Heart left ventricle (tissue), 16 donors: ENCODE results near the gene CDC42SE2. TPM values are rescaled to one million over a fixed set of nuclear protein-coding genes. Genes with fewer than 3 reads are reported as not detected.

Experiments used
- ATAC-seq, 4 donors: fragments of 200-7000 bp; cut with Tn5 transposase; one replicate each; pipeline ENCODE4 v1.9.1; 2020 to 2022; ENCODE audit warnings: moderate library complexity in 4 of 4, mild to moderate bottlenecking in 3 of 4, moderate number of reproducible peaks in 1 of 4
- DNase-seq, 5 donors: peaks; one replicate each; pipeline ENCODE4 v3.0.0-alpha.2; 2020
- H3K27ac ChIP-seq, 12 donors: fragments of 200-600 bp; sonication (generic) in 4 of 12; one replicate each; pipeline versions ENCODE4 v1.5.0 to v1.8.0; 2016 to 2022; ENCODE audit warnings: mild to moderate bottlenecking in 2 of 12
- H3K27me3 ChIP-seq, 9 donors: fragments of 200-600 bp; sonication (generic) in 2 of 9; one replicate each; pipeline versions ENCODE4 v1.5.1 to v1.8.0; 2016 to 2022; ENCODE audit warnings: mild to moderate bottlenecking in 3 of 9
- H3K36me3 ChIP-seq, 9 donors: fragments of 200-600 bp; sonication (generic) in 2 of 9; one replicate each; pipeline versions ENCODE4 v1.5.0 to v1.8.0; 2018 to 2022; ENCODE audit warnings: mild to moderate bottlenecking in 2 of 9
- H3K4me1 ChIP-seq, 12 donors: fragments of 200-600 bp; sonication (generic) in 4 of 12; one replicate each; pipeline versions ENCODE4 v1.5.0 to v1.8.0; 2016 to 2022; ENCODE audit warnings: mild to moderate bottlenecking in 3 of 12
- H3K4me3 ChIP-seq, 12 donors: fragments of 200-600 bp; sonication (generic) in 4 of 12; one replicate each; pipeline versions ENCODE4 v1.5.0 to v1.8.0; 2017 to 2022; ENCODE audit warnings: mild to moderate bottlenecking in 9 of 12, moderate library complexity in 4 of 12
- H3K9me3 ChIP-seq, 12 donors: fragments of 200-600 bp; sonication (generic) in 4 of 12; one replicate each; pipeline versions ENCODE4 v1.5.0 to v1.8.0; 2016 to 2022; ENCODE audit warnings: mild to moderate bottlenecking in 1 of 12
- CTCF ChIP-seq, 12 donors: fragments of 200-600 bp; sonication (generic) in 4 of 12; IDR thresholded peaks; one replicate each; pipeline versions ENCODE4 v1.5.0 to v1.8.0; 2018 to 2022; ENCODE audit warnings: antibody characterized with exemption in 12 of 12, mild to moderate bottlenecking in 5 of 12
- POLR2A ChIP-seq, 2 donors: fragments of 450-650 bp; IDR thresholded peaks; one replicate each; pipeline ENCODE4 v1.6.1; 2017; ENCODE audit warnings: antibody characterized with exemption in 2 of 2, mild to moderate bottlenecking in 2 of 2, moderate library complexity in 2 of 2
- WGBS, 4 donors: extraction: QIAGEN DNeasy Blood & Tissue Kit in 2 of 4; methylation state at CpG; one replicate each; pipeline versions ENCODE4 v1.1.5 to v1.1.7; 2013 to 2018; 5-methylcytosine and 5-hydroxymethylcytosine counted together
- intact Hi-C, 10 donors: fragments of 100-400 bp; cut with DNase I; formaldehyde crosslinking; loops; one replicate each; pipeline versions ENCODE4 v1.11.1 to v1.14.2; 2022
- polyA plus RNA-seq, 2 donors: library from polyadenylated mRNA; stranded (reverse); fragments of 200-250 nt; gene quantifications; one replicate each; pipeline ENCODE4 v1.2.3, GENCODE V29; 2013
- total RNA-seq, 9 donors: library from RNA; depleted of rRNA in 2 of 9; stranded (reverse); fragments of >200 nt in 2 of 9; fragmentation: NEBNext Ultra II Directional in 3 of 9; extraction: Animal tissue kit (Norgen Biotek cat#: 25700) in 3 of 9; gene quantifications; one replicate each; pipeline versions ENCODE4 v1.1.0 to v1.2.4, GENCODE V29; 2016 to 2023
- donor health status: ischemic (EF 13 %, LVEDD 7.1; RV severe dilation, severe dysfunction).
- donor health status: healthy with polysubstance abuse.
- donor health status: DM: no; HTN: yes; CAD: no.
- donor health status: DM: no; HTN: no; CAD: no.
- donor health status: ischemic (EF 25% LVEDD 6.9; RV normal size, moderate dysfunction).
- donor health status: ischemic (EF 25% LVEDD 5.7; RV mildly dilated, moderate dysfunction).
- donor health status: healthy.
- donor health status: DM: yes; HTN: yes; CAD: no.
- donor health status: ischemic (EF 35%, LVEDD 5.7; RV mildly dilated, moderate dysfunction).
- donor health status: nonischemic (EF 11% LVEDD 7.7; RV severe dilation, severe dysfunction).
- donor health status: DM: yes; HTN: yes; CAD: no.
- donor health status: PGD.
- donor health status: ischemic (EF 29% LVEDD 5.4; RV normal size, mild dysfunction).
- donor health status: nonischemic (EF 23%, LVEDD 6.1; RV moderate dilation, normal function).

CDC42SE2 gene
- total and polyA plus RNA-seq, 11 donors, result 4.8 to 29.2 (median 12.4) TPM

DNA sequence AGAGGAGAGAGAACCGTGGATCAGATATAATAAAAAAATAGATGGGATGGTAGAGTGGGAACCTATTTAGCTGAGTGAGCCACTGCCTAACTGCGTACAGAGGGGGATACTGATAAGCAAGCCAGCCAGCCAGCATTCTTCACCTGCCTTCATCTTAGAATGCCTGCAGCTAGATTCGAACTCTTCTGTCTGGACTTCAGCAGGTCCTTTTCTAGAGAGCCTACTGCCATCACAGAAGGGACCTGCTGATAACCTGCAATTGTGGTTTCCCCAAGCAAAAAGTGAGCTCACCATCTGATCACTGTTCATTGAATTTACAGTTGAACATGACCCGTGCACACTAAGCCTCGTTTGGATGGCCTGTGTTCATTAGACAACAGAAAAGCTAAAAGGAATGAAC lies 109.4 kb downstream of the CDC42SE2 start:
- Histone ChIP-seq H3K27me3 (no peaks in the 10 kb centered on the region), H3K4me3 (no peak overlapping the region), H3K36me3 (no peaks in the 10 kb centered on the region), H3K4me1 (peaks cover 0 to 52% (median 2%) of the 10 kb centered on the region in 12 donors), H3K27ac (no peak overlapping the region), H3K9me3 (no peaks in the 10 kb centered on the region)
- TF ChIP-seq POLR2A (IDR thresholded peaks at IDR 0.05) (no peak), CTCF (IDR thresholded peaks at IDR 0.05) (no peak)
- intact Hi-C loops, result no loop called here
- ATAC-seq (no peak), DNase-seq (no peak)
- WGBS, 4 donors, result 75 to 88% (median 81%) methylated on average over 5 of the region's 5 CpGs

- WGBS, 4 donors, result 75 to 79% (median 79%) methylated on average over 2 of the region's 2 CpGs
- TF ChIP-seq POLR2A (IDR thresholded peaks at IDR 0.05) (no peak), CTCF (IDR thresholded peaks at IDR 0.05) (no peak)
- Histone ChIP-seq H3K27me3 (no peaks in the 10 kb centered on the region), H3K9me3 (no peaks in the 10 kb centered on the region), H3K36me3 (no peaks in the 10 kb centered on the region), H3K27ac (peak overlapping the region in 1 of 12 donors; percentile 49), H3K4me1 (peaks cover 0 to 72% (median 14%) of the 10 kb centered on the region in 12 donors), H3K4me3 (no peak overlapping the region)
- intact Hi-C loops, result loop anchor here in 1 of 10 donors (5.0 kb wide), 1 partner anchor 113 kb away; the partner anchor contains the start of gene CDC42SE2
- ATAC-seq (no peak), DNase-seq (no peak)
These were observed 111.5 kb downstream of the CDC42SE2 start for GRCh38 chr5:131375351-131375750.

DNA sequence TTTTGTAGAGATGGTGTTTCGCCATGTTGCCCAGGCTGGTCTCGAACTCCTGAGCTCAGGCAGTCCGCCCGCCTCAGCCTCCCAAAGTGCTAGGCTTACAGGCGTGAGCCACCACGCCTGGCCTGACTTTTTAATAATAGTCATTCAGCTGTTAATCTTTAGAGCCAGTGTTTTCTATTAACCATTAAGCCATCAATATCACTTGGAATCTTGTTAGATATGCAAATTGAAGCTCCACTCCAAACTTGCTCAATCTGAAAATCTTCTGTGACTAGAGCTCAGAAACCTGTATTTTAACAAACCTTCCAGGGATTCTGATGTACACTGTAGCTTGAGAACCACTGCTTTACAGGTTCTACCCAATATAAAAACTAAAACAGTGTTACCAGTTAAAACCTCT lies 113.5 kb downstream of the CDC42SE2 start:
- intact Hi-C loops, result loop anchor here in 1 of 10 donors (5.0 kb wide), 1 partner anchor 115 kb away; the partner anchor contains the start of gene CDC42SE2
- H3K4me3 ChIP-seq, result no peak overlapping the region

More for the DNA sequence above, 113.5 kb downstream of the CDC42SE2 start:
- 96 to 100% (median 97%) methylated on average over 6 of the region's 6 CpGs for WGBS, 4 donors
- peaks cover 0 to 87% (median 16%) of the 10 kb centered on the region in 12 donors for H3K4me1 ChIP-seq
- no peaks in the 10 kb centered on the region for H3K27me3 ChIP-seq
- no peak for DNase-seq
- H3K36me3 ChIP-seq, result no peaks in the 10 kb centered on the region
- ATAC-seq, result no peak
- TF ChIP-seq CTCF (IDR thresholded peaks at IDR 0.05), result no peak
- TF ChIP-seq POLR2A (IDR thresholded peaks at IDR 0.05), result no peak
- H3K9me3 ChIP-seq, result no peaks in the 10 kb centered on the region
- peak overlapping the region in 1 of 12 donors; percentile 92 for H3K27ac ChIP-seq
